CD4-positive, alpha-beta T cell treated with Interleukin-15 for 4 hours (primary cell): ENCODE data around the gene CIBAR2.
A peak's percentile ranks its signal among the peaks of the same experiment; 100 is the strongest.
"Not testable (repeated sequence)": the region's sequence is repeated elsewhere in the genome, so short reads cannot be mapped to it uniquely, and the experiment has no call there.

ENCODE experiments used
- DNase-seq: peaks from one replicate; pipeline ENCODE4 v3.0.0-alpha.2; 2020; ENCODE audit warnings: low spot score

CIBAR2 gene

DNA sequence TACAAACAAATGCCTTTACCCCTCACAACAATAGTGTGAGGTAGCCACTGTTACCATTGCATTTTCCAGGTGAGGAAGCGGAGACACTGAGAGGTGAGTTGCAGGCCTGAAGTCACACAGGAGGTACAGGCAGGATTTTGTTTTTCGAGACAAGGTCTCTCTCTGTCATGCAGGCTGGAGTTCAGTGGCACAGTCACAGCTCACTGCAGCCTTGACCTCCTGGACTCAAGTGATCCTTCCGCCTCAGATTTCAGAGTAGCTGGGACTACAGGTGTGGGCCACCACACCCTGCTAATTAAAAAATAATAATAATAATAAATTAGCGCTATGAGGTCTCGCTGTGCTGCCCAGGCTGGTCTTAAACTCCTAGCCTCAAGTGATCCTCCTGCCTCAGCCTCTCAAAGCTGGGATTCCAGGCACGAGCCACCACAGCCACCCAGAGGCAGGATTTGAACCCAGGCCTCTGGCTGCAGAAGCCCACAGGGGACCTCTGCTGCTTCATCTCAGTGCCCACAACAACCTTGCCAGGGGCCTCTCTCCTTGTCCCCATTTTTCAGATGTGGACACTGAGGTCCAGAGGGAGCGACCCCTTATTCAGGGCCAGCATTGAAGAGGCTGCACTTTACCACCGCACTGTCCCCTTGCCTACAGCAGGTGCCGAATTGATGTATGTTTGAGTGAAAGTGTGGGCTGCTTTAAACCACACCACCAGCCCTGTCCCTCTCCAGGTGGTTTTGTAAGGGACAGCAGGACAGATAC, 16.0 kb upstream of the CIBAR2 start:
- DNase-seq: no peak

DNA sequence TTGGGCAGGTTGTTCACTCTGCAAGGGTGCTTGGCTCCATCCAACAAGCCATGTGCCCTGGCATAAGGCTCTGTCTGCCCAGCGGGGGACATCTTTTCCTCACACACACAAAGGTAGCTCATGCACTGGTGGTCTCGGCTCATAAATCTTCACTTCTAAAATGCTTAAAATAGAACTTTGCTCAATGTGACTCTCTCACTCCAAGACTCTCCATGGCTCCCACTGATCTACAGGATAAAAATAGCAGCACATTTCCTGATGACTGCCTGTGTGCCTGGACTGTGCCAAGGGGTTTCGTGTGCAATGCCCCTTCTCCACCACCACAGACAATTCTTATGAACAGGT, 15.1 kb upstream of the CIBAR2 start:
- DNase-seq: no peak

DNA sequence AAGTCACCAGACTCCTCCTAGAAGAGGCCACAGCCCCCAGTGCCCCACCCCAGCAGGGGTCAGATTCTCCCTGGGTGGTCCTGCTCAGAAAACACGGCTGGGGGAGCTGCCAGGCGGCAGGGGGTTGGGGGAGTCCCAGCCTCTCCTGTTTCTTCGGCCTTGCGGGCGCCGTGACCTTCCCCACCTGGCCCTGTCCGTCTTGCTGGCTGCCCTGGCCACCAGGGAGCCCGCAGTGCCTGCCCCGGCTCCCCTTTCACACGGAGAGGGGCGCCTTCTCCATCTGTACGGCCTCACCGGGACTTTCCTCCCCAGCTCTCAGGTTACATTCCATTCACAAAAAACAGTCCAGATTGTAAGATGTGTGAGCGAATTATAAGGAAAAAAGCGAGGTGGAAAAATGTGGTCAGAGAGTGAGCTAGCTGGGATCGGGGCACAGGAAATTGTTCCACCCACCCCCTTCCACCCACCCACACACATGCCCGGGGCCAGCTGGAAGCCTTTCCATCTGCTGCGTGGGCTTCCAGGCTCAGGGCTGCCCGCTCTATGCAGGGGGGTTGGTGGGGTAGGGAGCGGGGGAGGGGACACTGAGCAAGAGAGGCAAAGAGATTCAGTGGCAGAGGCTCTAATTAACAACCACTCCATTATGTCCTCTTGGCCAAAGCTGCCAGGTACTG, 14.6 kb upstream of the CIBAR2 start:
- no peak for DNase-seq

DNA sequence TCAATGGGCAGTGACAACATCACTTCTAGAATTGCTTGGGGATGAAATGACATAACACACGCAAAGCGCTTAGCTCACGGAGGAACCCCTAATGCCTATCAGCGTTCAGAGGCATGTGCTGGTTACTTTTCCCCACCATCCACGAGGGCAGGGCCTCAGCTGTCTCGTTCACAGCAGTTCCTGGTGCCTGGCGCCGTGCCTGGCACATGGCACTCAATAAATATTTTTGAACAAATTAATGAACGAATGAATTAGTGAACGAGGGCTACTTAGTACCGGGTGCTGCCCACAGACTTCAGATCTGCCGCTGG, 14.1 kb upstream of the CIBAR2 start:
- DNase-seq: no peak

DNA sequence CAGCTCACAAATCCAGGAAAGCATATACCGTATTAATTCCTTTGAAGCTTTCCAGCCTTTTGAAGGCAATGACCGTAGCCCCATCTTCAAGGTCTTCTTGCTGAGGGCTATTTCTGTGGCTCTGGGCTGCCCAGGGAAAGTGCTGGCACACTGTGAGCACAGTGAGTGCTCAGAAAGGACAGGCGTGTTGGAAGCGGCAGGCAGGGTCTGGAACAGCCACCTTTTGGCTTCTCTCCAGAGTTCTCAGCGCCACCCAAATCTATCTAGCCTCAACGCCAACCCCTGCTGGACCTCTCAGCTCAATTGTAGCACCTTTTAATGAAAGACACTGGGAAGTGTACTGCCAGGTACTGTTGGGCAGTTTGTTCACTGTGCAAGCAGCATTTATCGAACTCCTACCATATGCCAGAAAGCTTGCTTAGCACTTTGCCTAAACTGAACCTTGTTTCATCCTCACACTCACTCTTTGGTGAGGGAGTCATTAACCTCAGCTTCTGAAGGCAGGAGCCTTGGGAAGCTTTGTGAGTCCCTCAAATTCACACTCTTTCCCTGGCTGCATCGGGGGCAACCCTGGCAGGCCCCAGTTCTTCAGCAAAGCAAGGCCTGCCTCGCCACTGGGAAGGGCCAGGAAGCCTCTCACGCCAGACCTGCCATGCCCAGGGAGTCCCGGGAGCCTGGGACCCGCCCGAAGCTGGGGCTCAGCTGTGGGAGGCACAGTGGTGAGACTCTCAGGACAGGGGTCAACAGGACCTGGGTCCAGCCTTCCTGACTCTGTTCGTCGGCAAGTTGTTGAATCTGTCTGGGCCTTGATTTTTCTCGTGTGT, 13.5 kb upstream of the CIBAR2 start:
- DNase-seq: no peak

DNA sequence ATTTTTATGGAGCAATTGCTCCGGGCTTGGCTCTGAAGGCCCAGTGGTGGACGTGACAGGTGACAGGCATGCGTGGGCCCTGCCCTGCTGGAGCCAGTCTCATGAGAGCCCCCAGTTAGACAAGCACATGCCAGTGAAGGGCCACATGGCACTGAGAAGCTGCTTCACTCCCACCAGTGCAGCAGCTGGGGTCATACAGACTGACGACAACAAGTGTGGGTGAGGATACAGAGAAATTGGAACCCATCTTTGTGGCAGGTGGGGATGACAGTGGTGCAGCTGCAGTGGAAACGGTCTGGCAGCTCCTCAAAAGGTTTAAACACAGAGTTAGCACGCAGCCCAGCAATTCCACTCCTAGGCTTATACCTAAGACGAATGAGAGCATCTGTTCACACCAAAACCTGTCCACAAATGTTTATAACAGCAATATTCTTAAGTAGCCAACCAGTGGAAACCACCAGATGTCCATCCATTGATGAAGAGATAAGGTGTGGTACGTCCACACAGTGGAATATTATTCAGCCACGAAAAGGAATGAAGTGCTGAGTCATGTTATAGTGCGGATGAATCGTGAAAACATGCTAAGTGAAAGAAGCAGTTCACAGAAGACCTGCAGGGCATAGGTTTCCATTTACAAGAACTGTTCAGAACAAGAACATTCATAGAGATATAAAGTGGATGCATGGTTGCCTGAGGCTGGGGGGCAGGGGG, 12.5 kb upstream of the CIBAR2 start:
- no peak for DNase-seq

DNA sequence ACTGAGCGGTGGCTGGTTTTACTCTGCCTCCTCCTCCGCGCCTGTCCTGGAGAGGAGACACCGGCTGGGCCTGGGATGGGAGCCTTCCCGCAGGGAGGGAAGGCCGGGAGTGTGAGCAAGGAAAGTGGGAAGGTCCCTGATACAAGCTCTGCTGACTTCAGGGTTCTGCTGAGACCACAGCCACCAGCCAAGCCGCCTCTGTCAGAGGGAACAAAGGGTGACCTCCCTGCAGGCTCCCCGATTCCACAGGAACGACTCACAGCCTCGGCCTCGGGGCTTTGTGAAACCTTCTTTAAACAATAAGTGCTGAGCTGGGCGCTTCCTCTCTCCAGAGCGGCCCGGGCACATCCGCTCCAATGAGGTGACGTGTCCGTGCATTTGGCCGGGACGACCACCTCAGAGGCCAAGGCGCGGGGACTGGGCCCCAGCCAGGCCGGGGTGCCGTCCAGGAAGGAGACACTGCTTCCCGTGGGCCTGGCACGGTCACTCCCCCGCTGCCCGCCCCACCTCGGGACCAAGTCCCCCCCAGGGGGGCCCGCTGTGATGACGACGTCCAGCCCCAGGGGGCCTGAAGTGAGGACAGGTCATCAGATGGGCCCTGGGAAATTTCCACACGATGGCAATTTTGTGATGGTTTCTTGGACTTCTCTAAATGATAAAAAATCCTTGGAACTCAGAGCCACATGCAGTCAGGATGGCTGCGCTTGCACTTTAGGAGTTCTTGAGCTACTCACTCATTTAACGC, 11.8 kb upstream of the CIBAR2 start:
- DNase-seq: no peak

DNA sequence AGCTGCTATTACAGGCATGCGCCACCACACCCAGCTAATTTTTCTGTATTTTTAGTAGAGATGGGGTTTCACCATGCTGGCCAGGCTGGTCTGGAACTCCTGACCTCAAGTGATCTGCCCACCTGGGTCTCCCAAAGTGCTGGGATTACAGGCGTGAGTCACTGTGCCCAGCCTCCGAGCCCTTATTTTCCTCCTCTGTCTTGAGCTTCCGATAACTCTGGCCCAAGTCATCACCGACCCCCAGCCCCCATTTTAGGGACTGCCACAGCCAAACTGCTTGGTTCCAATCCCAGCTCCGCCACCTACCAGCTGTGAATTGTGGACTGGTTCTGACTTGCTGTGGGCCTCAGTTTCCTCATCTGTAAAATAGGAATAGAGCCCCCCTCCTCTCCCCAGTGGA, 11.2 kb upstream of the CIBAR2 start:
- DNase-seq: not testable (repeated sequence)

DNA sequence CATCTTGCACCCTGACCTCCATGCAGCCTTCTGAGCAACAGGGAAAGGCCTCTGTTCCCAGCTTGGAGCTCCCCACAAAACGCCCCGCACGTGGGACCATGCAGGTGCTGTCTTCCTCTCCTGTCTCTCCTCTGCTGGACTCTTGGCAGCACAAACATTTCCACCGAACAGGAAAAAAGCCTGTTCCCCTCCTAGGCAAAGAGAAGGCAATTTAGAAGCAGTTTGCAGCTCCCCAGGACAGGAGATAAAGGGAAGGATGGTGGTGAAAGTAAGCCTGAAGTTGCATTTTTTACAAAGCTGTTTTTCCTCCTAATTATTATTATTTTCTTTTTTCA, 7.7 kb upstream of the CIBAR2 start:
- DNase-seq: no peak

DNA sequence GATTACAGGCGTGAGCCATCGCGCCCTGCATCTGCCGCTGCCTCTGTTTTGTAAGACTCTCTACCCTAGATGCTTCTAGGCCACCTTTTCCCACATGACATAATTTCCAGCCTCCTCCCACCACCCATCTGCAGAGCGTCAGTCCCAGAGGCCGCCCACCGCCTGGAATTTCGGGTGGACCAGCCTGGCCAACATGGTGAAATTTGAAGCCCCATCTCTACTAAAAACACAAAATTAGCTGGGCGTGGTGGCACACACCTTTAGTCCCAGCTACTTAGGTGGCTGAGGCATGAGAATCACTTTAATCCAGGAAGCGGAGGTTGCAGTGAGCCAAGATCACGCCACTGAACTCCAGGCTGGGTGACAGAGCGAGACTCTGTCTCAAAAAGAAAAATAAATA, 5.1 kb upstream of the CIBAR2 start:
- DNase-seq: no peak

DNA sequence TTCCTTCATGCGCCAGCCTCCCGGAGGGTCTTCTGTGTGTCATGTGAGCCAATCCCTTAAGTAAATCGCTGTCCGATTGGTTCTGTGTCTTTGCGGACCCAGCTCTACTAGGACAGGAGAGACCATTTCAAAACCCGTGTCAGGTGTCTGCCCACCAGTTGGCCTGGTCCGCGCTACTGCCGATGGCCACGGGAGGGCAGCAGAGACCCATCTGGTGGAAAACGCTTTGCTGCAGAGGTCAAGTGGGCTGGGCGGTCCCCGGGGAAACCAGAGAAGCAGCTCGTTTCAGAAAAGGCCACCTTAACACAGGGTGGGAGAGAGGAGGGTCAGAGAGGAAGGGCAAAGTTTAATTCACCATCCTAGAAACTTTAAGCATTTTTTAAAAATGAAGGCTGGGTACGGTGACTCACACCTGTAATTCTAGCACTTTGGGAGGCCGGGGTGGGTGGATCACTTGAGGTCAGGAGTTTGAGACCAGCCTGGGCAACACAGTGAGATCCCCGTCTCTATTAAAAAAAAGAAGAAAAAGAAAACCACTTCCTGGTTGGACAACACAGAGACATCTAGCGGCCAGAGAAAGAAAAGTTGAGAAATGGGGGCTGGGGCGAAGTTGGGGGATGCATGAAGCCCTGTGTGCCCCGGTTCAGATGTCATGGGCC, 2.8 kb upstream of the CIBAR2 start:
- DNase-seq: peak; percentile 80

DNA sequence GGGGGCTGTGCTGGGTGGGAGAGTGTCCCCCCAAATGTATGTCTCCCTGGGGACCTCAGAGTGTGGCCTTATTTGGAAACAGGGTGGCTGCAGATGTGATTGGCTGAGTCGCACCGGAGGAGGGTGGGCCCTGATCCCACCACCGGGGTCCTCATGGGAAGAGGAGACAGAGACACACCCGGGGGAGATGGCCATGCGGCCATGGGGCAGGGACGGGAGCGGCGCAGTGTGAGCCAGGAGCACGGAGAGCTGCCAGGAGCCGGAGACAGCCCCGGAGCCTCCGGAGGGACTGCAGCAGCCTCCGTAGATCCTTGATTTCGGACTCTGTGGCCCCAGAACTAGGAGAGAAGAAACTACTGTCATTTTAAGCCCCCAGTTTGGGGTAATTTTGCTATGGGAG, 1.6 kb upstream of the CIBAR2 start:
- no peak for DNase-seq

DNA sequence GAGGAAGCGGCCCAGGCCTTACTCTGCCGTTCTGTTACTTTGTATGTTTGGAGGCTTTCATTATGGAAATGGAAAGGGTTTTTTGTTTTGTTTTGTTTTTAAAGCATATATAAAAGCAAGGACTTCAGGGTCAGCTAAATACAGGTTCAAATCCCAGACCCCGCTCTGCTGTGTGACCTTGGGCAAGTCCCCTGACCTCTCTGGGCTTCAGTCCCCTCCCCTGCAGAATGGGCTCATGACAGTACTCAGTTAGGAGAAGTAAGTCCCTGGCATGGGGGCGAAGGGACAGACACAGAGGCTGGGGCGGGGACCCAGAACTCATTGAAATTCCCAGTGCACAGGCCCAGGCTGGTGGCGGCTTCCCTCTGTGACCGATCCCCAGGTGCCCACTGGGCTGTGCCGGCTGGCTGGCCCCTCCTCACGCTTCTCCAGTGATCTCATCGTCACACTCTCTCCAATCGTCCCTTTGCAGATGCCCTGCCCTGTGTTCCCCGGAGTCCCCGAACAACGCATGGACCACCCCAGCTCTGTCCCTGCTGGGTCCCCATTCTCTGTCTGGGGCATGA, 979 bp upstream of the CIBAR2 start:
- DNase-seq: no peak

DNA sequence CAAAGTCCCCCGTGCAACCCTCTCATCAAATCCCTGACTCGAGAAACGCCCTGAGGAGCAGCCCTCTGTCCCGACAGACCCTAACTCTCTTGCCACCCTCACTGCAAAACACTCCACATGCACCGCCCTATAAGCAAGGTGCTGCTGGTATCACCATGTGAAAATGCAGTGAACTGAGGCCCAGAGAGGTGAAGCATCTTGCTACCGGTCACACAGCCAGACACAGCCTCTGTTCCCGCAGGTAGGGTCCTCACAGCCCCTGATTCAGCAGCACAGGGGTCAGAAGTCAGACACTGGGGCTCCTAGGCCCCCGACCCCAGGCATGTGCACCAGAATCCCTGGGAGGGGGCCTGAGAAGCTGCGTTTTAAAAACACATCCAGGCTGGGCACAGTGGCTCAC, 1.1 kb downstream of the CIBAR2 start:
- DNase-seq: no peak

DNA sequence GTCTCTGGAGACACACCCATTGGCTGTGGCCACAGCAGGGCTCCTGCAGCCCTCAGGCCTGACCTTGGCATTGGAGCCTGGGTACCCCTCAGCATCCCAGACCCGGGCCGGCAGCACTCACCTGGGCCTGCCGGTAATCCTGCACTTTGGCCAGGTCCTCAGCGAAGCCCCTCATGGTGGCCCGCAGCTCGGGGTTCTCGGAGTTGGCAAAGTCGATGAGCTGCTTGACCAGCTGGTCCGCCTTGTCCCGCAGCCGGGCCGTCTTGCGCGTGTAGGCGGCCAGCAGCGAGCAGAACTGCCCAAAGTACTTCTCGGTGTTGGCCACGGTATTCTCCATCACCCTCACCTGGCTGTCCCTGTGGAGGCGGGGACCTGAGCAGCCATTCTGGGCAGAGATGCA, 2.2 kb downstream of the CIBAR2 start:
- DNase-seq: no peak

DNA sequence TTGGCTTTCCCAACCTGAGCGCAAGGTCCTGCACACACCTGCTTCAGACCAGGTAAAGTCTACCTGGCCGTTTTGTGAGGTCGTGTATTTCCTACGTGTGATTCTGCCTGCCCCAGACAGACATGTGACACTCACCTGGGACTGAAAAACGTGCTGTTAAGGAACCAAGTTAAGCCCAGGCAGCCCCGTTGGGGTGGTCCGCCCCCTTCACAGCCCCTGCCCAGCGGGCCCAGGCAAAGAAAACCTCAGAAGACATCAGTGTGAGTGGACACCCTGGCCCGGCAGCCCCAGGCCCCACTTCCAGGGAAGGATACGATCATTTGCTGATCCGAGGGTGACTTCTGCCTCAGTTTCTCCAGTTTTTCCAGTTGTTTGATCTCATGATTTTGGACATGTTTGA, 4.7 kb downstream of the CIBAR2 start:
- DNase-seq: no peak

DNA sequence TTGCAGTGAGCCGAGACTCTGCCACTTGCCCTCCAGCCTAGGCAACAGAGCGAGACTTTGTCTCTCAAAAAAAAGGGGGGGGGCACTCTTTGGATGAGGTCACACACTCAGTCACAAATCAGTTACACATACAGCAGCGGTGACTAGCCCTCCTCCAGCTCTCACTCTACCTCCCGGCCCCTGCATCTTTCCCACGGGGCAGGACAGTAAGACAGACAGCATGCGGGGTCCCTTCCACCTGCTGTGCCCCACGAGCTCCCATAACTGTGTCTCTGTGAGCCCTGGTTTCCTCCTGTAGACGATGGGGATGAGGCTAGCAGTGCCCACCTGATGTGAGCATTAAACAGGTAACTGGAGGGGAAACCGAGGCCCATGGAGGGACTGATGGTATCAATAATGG, 5.2 kb downstream of the CIBAR2 start:
- no peak for DNase-seq

DNA sequence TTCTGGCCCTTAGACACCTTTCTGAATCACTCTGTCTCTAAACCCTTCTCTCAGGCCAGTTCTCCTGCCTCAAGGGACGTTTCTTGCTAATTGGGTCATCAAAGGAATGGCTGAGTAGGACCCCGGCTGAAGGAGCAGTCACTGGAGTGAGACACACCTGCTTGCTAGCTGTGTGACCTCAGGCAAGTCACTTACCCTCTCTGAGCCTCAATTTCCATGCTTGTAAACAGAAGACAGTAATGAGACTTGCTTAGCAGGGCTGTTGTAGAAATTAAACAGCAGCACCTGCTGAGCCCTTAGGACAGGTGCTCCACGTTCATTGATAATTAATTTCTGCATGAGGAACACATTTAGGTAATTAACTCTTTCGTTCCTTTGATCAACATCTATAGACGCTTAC, 6.8 kb downstream of the CIBAR2 start:
- DNase-seq: no peak

DNA sequence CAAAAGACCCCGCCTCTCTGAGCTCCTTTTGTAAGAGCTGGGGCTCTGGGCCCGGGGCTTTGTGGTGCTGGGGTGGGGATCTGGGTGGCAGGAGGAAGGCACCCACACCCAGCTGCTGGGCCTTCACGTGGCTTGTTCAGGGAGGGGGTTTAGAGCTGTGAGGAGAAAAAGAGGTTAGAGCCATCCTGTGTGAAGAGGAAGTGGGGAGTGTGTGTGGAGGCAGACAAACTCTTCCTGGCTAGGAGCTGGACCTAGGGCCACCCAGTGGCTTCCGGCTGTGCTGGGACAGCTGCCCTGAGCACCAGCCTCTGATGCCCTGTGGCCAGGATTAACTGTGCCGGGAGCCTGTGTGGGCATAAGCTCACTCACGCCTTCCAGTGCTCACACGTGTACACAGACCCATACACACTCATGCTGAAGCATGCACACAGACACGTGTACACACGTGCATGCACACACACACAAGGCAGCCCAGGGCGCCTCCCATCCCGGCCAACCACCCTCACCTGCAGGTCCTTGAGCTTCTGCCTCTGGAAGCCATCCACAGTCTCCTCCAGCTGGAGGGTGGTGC, 7.4 kb downstream of the CIBAR2 start:
- peak; percentile 32 for DNase-seq

DNA sequence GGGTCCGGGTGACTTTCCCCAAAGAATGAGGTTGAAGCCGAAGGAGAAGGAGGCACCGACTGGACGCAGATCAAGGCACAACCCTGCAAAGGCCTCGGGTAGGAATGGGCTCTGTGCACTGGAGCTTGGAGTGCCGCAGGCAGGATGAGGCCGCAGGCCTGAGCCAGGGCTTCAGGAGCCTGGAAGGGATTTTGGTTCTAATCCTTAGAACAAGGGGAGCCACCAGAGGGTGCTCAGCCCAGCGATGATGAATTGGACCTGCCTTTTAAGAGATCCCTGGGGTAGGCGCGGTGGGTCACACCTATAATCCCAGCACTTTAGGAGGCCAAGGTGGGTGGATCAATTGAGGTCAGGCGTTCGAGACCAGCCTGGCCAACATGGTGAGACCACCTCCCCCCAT, 8.1 kb downstream of the CIBAR2 start:
- DNase-seq: no peak
